Common myeloid progenitor, CD34-positive (primary cell): ENCODE measurements around the gene GALNT2.

Experiments used
- CTCF ChIA-PET: fragments of 350-600 bp; sonication (Branson Sonifier 250); formaldehyde crosslinking; loops from one replicate; lab custom pipeline; 2021; ENCODE audit warnings: antibody characterized with exemption; lab: Charles Lee
- POLR2A ChIA-PET: fragments of 350-600 bp; sonication (Branson Sonifier 250); formaldehyde crosslinking; loops from one replicate; lab custom pipeline; 2021; ENCODE audit warnings: antibody characterized with exemption; lab: Charles Lee
- DNase-seq, 3 donors: peaks; one replicate each; pipeline versions ENCODE4 v3.0.0 to v3.0.0-alpha.2; 2013
- H3K27ac ChIP-seq, 2 experiments: 1 replicate in 1 of 2; 2 replicates in 1 of 2; pipeline ENCODE4 v1.7.0; 2013; ENCODE audit warnings: inconsistent platforms in 2 of 2, low read length in 2 of 2, mild to moderate bottlenecking in 2 of 2, low read depth in 1 of 2, moderate library complexity in 1 of 2; ENCODE audit not compliant: severe bottlenecking in 2 of 2, insufficient read depth in 1 of 2, poor library complexity in 1 of 2
- H3K27me3 ChIP-seq, 5 experiments: replicated peaks in 2 of 5; 1 replicate in 3 of 5; 2 replicates in 2 of 5; pipeline versions ENCODE4 v1.6.1 to v1.7.0; 2013; ENCODE audit warnings: low read length in 4 of 5, mild to moderate bottlenecking in 2 of 5, moderate library complexity in 2 of 5, inconsistent platforms in 1 of 5; ENCODE audit not compliant: insufficient read depth in 5 of 5, control insufficient read depth in 4 of 5
- H3K36me3 ChIP-seq, 4 experiments: 1 replicate in 2 of 4; 2 replicates in 2 of 4; pipeline versions ENCODE4 v1.6.1 to v1.7.0; 2013; ENCODE audit warnings: low read length in 3 of 4, control low read depth in 1 of 4, mild to moderate bottlenecking in 1 of 4; ENCODE audit not compliant: control insufficient read depth in 4 of 4, insufficient read depth in 4 of 4
- H3K4me1 ChIP-seq, 4 experiments: 1 replicate in 3 of 4; 2 replicates in 1 of 4; pipeline versions ENCODE4 v1.6.1 to v1.7.1; 2013; ENCODE audit warnings: low read length in 3 of 4, mild to moderate bottlenecking in 3 of 4, control low read depth in 1 of 4, inconsistent platforms in 1 of 4, moderate library complexity in 1 of 4; ENCODE audit not compliant: control insufficient read depth in 4 of 4, insufficient read depth in 4 of 4; ENCODE audit errors: control extremely low read depth in 1 of 4
- H3K4me3 ChIP-seq, 7 experiments: 1 replicate in 4 of 7; 2 replicates in 3 of 7; pipeline versions ENCODE4 v1.5.1 to v1.7.0; 2013; ENCODE audit warnings: mild to moderate bottlenecking in 7 of 7, low read length in 6 of 7, moderate library complexity in 6 of 7, inconsistent platforms in 2 of 7, low read depth in 2 of 7, control low read depth in 1 of 7; ENCODE audit not compliant: insufficient read depth in 4 of 7, control insufficient read depth in 1 of 7; ENCODE audit errors: extremely low read depth in 1 of 7
- H3K9me3 ChIP-seq, 5 experiments: 1 replicate in 4 of 5; 2 replicates in 1 of 5; pipeline versions ENCODE4 v1.6.1 to v1.7.1; 2013; ENCODE audit warnings: low read length in 4 of 5, mild to moderate bottlenecking in 2 of 5, inconsistent platforms in 1 of 5, low read depth in 1 of 5, moderate library complexity in 1 of 5; ENCODE audit not compliant: control insufficient read depth in 4 of 5, insufficient read depth in 2 of 5; ENCODE audit errors: control extremely low read depth in 1 of 5
- WGBS: methylation state at CpG from one replicate; pipeline ENCODE4 v1.1.5; 2013; ENCODE audit not compliant: insufficient coverage; 5-methylcytosine and 5-hydroxymethylcytosine counted together

GALNT2 gene

DNA sequence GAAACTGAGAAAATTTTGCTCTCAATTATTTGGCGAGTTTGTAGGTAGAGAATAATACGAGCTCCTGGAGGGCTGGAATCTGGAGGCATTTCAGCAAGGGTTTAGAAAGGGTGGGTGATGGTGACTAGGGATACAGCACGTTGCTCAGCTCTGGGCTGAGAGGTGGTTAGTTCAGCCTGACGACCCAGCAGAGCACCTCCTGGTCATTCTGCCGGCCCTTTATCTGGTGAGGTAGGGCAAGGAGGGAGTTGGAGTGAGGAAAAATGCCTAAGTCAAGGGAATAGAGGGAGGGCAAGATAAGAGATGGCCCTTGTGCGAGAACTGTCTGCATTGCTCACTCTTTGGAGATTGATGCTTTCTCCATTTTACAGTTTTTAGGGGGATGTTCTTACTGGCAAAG, 19.1 kb downstream of the GALNT2 start:
- peaks cover 0 to 30% (median 17%) of the 10 kb centered on the region in 4 experiments for H3K4me1 ChIP-seq
- no peaks in the 10 kb centered on the region for H3K27me3 ChIP-seq
- DNase-seq = no peak
- peaks cover 0 to 5% (median 2%) of the 10 kb centered on the region in 4 experiments for H3K36me3 ChIP-seq
- WGBS = 86% methylated on average over 4 of the region's 6 CpGs
- POLR2A ChIA-PET = no interaction called here
- no peak overlapping the region for H3K27ac ChIP-seq
- H3K9me3 ChIP-seq = peaks cover 0 to 3% (median 2%) of the 10 kb centered on the region in 5 experiments
- CTCF ChIA-PET = interaction anchor here (1.0 to 1.9 kb wide), 5 partner anchors 10 to 101 kb away, joined by 3 to 9 read pairs (median 3); no protein-coding TSS in a partner anchor
- no peak overlapping the region for H3K4me3 ChIP-seq

DNA sequence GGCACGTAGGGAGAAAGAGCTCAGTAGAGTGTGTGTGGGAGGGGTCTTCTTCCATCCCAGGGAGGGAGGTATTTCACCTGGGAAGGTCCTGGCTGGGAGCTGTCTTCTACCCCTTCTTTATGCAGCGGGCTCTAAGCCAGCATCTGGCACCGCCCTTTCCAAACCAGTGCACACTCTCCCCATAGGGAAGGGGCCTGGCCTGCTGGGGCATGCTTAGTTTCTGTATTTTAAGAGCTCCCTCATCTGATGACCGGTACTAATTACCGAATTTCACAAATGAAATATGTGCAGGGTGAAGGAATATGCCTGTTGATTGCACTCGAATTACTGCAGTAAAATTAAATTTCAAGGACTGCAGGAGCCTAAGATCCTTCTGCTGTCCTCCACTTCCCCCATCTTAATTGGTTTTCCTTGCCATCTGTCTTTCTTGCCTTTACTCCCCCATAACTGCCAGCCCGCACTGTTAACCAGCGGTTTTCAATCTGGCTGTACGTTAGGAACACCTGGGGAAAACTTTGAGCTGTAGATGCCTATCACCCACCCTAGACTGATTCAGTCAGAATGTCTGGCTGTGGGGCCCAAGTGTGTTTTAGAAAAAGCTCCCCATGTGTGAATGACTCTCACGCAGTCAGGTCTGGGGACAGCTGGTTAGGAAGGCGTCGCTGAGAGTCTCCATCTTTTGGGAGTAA, 20.1 kb downstream of the GALNT2 start:
- POLR2A ChIA-PET = interaction anchor here (0.7 to 1.0 kb wide), 2 partner anchors 11 to 22 kb away, joined by 3 read pairs; no protein-coding TSS in a partner anchor

DNA sequence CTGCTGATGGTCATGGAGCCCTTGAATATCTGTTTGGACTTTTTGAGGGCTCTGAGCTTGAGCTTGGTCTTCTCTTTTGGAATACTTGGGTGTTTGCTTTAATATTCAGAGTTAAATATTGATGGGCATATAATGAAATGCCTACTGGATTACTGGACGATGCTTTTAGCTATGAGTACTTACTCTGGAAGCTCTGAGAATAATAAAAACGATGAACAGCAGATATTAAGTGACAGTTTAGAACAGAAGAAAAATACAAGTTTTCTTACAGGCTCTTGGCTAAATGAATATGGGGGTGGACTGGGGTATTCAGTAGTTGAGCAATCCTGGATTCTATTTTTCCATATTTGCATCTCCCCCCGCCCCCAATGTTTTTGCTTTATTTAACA, 20.7 kb downstream of the GALNT2 start:
- Histone ChIP-seq H3K4me1 (peaks cover 0 to 30% (median 17%) of the 10 kb centered on the region in 4 experiments), H3K36me3 (peaks cover 0 to 12% (median 4%) of the 10 kb centered on the region in 4 experiments), H3K27ac (no peak overlapping the region), H3K4me3 (no peak overlapping the region), H3K9me3 (peaks cover 0 to 2% (median 0%) of the 10 kb centered on the region in 5 experiments), H3K27me3 (no peaks in the 10 kb centered on the region)
- 100% methylated on average over 2 of the region's 3 CpGs for WGBS
- ChIA-PET POLR2A (interaction anchor here (0.7 to 1.0 kb wide), 2 partner anchors 11 to 21 kb away, joined by 3 read pairs; no protein-coding TSS in a partner anchor), CTCF (interaction anchor here (0.6 to 1.9 kb wide), 4 partner anchors 9 to 79 kb away, joined by 3 to 9 read pairs (median 4); no protein-coding TSS in a partner anchor)
- DNase-seq = no peak

More for the DNA sequence above, 20.1 kb downstream of the GALNT2 start:
- DNase-seq = no peak
- Histone ChIP-seq H3K4me1 (peaks cover 0 to 30% (median 17%) of the 10 kb centered on the region in 4 experiments), H3K27me3 (no peaks in the 10 kb centered on the region), H3K36me3 (peaks cover 0 to 11% (median 4%) of the 10 kb centered on the region in 4 experiments), H3K9me3 (peaks cover 0 to 3% (median 0%) of the 10 kb centered on the region in 5 experiments), H3K4me3 (no peak overlapping the region), H3K27ac (no peak overlapping the region)
- 83% methylated on average over 11 of the region's 12 CpGs for WGBS
- CTCF ChIA-PET = interaction anchor here (0.6 to 1.9 kb wide), 8 partner anchors 8 to 100 kb away, joined by 3 to 9 read pairs (median 3); no protein-coding TSS in a partner anchor

DNA sequence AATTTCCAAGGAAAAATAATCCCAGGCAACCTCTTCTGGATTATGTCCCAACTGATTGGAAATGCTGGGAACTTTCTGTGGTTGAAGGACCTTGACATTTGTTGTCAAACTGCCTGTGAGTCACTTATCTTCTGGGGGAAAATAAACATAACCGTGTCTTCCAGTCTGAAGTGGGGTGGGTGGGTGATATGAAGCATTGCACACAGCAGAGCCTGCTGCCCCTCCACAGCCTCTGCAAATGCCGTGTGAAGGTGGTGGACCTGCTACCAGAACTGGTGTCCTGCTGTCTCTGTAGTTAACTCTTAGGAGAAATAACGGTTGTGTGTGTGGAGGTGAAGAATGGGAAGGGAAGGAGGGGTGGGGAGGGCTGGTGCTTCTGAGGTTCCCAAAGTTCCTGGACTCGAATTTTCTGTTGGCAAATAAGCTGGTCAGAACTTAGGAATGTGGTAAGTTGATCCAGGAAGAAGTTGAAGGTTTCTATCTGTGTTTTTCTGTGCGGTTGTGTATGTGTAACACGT, 23.2 kb downstream of the GALNT2 start:
- H3K36me3 ChIP-seq = peaks cover 0 to 18% (median 4%) of the 10 kb centered on the region in 4 experiments
- no peaks in the 10 kb centered on the region for H3K9me3 ChIP-seq
- 93% methylated on average over 4 of the region's 6 CpGs for WGBS
- H3K4me1 ChIP-seq = peaks cover 0 to 14% (median 6%) of the 10 kb centered on the region in 4 experiments
- ChIA-PET POLR2A (no interaction called here), CTCF (no interaction called here)
- H3K27me3 ChIP-seq = no peaks in the 10 kb centered on the region
- H3K4me3 ChIP-seq = no peak overlapping the region
- H3K27ac ChIP-seq = no peak overlapping the region
- DNase-seq = no peak

DNA sequence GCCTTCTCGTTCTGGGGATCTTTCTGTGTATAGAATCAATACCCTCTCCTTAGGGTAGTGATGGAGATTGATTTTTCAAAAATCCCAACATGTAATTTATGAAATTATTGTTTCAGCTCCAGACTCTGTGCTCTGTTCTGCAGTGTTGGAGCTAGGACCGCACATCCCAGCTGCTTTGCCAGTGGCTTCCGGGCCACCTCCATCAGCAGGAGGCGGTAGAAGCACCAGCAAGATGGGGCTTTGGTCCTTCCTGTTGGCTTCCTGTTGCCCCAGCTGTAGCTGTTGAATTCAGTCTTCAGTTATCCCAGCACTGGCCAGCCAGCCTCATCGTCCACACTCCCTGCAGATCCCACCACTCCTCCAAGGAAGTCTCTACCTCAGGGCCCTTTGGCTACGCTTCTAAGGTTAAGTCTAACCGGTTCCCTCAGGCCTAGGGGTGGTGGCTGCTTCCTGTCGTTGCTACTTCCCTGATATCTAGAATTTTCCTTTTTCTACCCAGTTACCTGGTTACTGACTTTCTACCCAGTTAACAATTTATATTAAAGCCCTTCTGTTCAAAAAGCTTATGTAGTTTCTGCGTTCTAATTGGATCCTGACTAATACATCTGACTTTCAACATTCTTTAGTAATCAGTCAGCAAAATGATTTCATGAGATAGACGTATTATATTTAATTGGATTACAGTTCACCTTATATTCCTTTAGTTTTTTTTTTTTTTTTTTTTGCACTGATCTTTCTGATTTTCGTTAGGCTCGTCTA, 24.6 kb downstream of the GALNT2 start:
- no peak for DNase-seq
- POLR2A ChIA-PET = no interaction called here
- CTCF ChIA-PET = interaction anchor here (1.4 to 3.7 kb wide), 3 partner anchors 11 to 20 kb away, joined by 5 to 18 read pairs (median 6); no protein-coding TSS in a partner anchor
- 94% methylated on average over 7 of the region's 12 CpGs for WGBS
- Histone ChIP-seq H3K27me3 (no peaks in the 10 kb centered on the region), H3K4me1 (peaks cover 0 to 8% (median 4%) of the 10 kb centered on the region in 4 experiments), H3K9me3 (no peaks in the 10 kb centered on the region), H3K4me3 (no peak overlapping the region), H3K36me3 (peaks cover 0 to 18% (median 4%) of the 10 kb centered on the region in 4 experiments), H3K27ac (no peak overlapping the region)

DNA sequence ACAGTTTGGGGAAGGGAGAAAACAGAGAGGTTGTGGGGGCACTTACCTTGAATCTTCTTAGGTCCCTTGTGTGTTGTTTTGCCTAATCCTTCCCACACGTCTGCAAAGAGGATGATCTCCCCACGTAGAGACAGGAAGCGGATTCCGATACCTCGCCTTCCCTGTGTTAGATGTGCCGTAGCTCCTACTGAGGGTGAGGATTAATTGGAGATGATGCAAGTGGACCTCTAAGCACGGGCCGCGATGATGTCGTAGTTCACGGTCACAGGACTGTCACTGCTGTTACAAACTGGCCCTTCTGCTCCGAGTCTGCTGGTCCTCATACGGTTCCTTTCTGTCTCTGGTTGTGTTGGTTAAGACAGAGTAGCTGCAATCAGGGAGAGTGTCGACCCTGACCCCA, 27.7 kb downstream of the GALNT2 start:
- Histone ChIP-seq H3K36me3 (peaks cover 0 to 22% (median 2%) of the 10 kb centered on the region in 4 experiments), H3K4me3 (no peak overlapping the region), H3K9me3 (no peaks in the 10 kb centered on the region), H3K27ac (no peak overlapping the region), H3K27me3 (no peaks in the 10 kb centered on the region), H3K4me1 (no peaks in the 10 kb centered on the region)
- ChIA-PET POLR2A (no interaction called here), CTCF (interaction anchor here (1.5 to 3.7 kb wide), 2 partner anchors 8 to 28 kb away, joined by 4 to 18 read pairs; no protein-coding TSS in a partner anchor)
- WGBS = 98% methylated on average over 14 of the region's 14 CpGs
- no peak for DNase-seq
